ENCODE results near the gene ACP2. TPM values are rescaled to one million over a fixed set of nuclear protein-coding genes. Genes with fewer than 3 reads are reported as not detected.

Gene ACP2
- total RNA-seq, 1 experiment from 2014 or later: 18.7 TPM

- TF ChIP-seq FOXP1 (CRISPR knock-in tag; IDR thresholded peaks at IDR 0.05; ENCODE audit: borderline replicate concordance) (peak; percentile 95), MLX (CRISPR knock-in tag; IDR thresholded peaks at IDR 0.05) (0 out of 2 replicates have a peak, but pooled peaks have one; percentile 77), OVOL2 (CRISPR knock-in tag; IDR thresholded peaks at IDR 0.05; ENCODE audit: borderline replicate concordance) (no peak), TEAD4 (CRISPR knock-in tag; IDR thresholded peaks at IDR 0.05) (no peak), TEAD1 (CRISPR knock-in tag; IDR thresholded peaks at IDR 0.05) (peak; percentile 62), FOXJ3 (CRISPR knock-in tag; IDR thresholded peaks at IDR 0.05; ENCODE audit: borderline replicate concordance) (peak; percentile 26; the same call in 1 of the 2 replicates), MXD4 (CRISPR knock-in tag; IDR thresholded peaks at IDR 0.05; ENCODE audit: borderline replicate concordance) (no peak), NR2C2 (CRISPR knock-in tag; IDR thresholded peaks at IDR 0.05) (no peak), RELA (CRISPR knock-in tag; IDR thresholded peaks at IDR 0.05; ENCODE audit: borderline replicate concordance) (peak; percentile 78; the same call in 1 of the 2 replicates), TP53 (CRISPR knock-in tag; IDR thresholded peaks at IDR 0.05) (peak; percentile 90; the same call in 1 of the 2 replicates), GTF2I (CRISPR knock-in tag; conservative IDR thresholded peaks at IDR 0.05) (no peak), CBFB (CRISPR knock-in tag; IDR thresholded peaks at IDR 0.05; ENCODE audit: low read depth) (peak; percentile 86; the same call in 1 of the 2 replicates), ZNF138 (CRISPR knock-in tag; conservative IDR thresholded peaks at IDR 0.05) (no peak), USF2 (CRISPR knock-in tag; IDR thresholded peaks at IDR 0.05) (peak; percentile 57), IRF2 (CRISPR knock-in tag; IDR thresholded peaks at IDR 0.05; ENCODE audit: borderline replicate concordance, low read depth) (no peak), JAZF1 (CRISPR knock-in tag; IDR thresholded peaks at IDR 0.05) (no peak), PRRX2 (CRISPR knock-in tag; IDR thresholded peaks at IDR 0.05) (peak; percentile 51; the same call in 1 of the 2 replicates), JUN (CRISPR knock-in tag; IDR thresholded peaks at IDR 0.05) (no peak; the same call in 1 of the 2 replicates), CREB1 (CRISPR knock-in tag; IDR thresholded peaks at IDR 0.05) (no peak; the same call in 1 of the 2 replicates), SMAD4 (CRISPR knock-in tag; IDR thresholded peaks at IDR 0.05) (no peak), ZNF423 (CRISPR knock-in tag; IDR thresholded peaks at IDR 0.05) (no peak), FOXK1 (CRISPR knock-in tag; IDR thresholded peaks at IDR 0.05) (peak; percentile 81; the same call in 1 of the 2 replicates), ZNF263 (CRISPR knock-in tag; IDR thresholded peaks at IDR 0.05; ENCODE audit: low read depth) (no peak), ATF1 (CRISPR knock-in tag; IDR thresholded peaks at IDR 0.05) (peak; percentile 62; the same call in 1 of the 2 replicates), NFYB (CRISPR knock-in tag; conservative IDR thresholded peaks at IDR 0.05; ENCODE audit: low read depth) (no peak), ZNF317 (CRISPR knock-in tag; IDR thresholded peaks at IDR 0.05; ENCODE audit: borderline replicate concordance, low read depth) (0 out of 2 replicates have a peak, but pooled peaks have one; percentile 34)
- TF ChIP-seq, protein P1, sequence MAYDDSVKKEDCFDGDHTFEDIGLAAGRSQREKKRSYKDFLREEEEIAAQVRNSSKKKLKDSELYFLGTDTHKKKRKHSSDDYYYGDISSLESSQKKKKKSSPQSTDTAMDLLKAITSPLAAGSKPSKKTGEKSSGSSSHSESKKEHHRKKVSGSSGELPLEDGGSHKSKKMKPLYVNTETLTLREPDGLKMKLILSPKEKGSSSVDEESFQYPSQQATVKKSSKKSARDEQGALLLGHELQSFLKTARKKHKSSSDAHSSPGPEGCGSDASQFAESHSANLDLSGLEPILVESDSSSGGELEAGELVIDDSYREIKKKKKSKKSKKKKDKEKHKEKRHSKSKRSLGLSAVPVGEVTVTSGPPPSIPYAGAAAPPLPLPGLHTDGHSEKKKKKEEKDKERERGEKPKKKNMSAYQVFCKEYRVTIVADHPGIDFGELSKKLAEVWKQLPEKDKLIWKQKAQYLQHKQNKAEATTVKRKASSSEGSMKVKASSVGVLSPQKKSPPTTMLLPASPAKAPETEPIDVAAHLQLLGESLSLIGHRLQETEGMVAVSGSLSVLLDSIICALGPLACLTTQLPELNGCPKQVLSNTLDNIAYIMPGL (CRISPR knock-in tag; IDR thresholded peaks at IDR 0.05): peak; percentile 96
- TF ChIP-seq, protein P2, sequence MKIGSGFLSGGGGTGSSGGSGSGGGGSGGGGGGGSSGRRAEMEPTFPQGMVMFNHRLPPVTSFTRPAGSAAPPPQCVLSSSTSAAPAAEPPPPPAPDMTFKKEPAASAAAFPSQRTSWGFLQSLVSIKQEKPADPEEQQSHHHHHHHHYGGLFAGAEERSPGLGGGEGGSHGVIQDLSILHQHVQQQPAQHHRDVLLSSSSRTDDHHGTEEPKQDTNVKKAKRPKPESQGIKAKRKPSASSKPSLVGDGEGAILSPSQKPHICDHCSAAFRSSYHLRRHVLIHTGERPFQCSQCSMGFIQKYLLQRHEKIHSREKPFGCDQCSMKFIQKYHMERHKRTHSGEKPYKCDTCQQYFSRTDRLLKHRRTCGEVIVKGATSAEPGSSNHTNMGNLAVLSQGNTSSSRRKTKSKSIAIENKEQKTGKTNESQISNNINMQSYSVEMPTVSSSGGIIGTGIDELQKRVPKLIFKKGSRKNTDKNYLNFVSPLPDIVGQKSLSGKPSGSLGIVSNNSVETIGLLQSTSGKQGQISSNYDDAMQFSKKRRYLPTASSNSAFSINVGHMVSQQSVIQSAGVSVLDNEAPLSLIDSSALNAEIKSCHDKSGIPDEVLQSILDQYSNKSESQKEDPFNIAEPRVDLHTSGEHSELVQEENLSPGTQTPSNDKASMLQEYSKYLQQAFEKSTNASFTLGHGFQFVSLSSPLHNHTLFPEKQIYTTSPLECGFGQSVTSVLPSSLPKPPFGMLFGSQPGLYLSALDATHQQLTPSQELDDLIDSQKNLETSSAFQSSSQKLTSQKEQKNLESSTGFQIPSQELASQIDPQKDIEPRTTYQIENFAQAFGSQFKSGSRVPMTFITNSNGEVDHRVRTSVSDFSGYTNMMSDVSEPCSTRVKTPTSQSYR (CRISPR knock-in tag; IDR thresholded peaks at IDR 0.05): no peak
- TF ChIP-seq, protein P3, sequence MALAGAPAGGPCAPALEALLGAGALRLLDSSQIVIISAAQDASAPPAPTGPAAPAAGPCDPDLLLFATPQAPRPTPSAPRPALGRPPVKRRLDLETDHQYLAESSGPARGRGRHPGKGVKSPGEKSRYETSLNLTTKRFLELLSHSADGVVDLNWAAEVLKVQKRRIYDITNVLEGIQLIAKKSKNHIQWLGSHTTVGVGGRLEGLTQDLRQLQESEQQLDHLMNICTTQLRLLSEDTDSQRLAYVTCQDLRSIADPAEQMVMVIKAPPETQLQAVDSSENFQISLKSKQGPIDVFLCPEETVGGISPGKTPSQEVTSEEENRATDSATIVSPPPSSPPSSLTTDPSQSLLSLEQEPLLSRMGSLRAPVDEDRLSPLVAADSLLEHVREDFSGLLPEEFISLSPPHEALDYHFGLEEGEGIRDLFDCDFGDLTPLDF (CRISPR knock-in tag; IDR thresholded peaks at IDR 0.05): no peak
- TF ChIP-seq, protein P4, sequence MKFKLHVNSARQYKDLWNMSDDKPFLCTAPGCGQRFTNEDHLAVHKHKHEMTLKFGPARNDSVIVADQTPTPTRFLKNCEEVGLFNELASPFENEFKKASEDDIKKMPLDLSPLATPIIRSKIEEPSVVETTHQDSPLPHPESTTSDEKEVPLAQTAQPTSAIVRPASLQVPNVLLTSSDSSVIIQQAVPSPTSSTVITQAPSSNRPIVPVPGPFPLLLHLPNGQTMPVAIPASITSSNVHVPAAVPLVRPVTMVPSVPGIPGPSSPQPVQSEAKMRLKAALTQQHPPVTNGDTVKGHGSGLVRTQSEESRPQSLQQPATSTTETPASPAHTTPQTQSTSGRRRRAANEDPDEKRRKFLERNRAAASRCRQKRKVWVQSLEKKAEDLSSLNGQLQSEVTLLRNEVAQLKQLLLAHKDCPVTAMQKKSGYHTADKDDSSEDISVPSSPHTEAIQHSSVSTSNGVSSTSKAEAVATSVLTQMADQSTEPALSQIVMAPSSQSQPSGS (CRISPR knock-in tag; IDR thresholded peaks at IDR 0.05; ENCODE audit: borderline replicate concordance, low read depth): no peak
These were observed at the start of gene ACP2 (continued) for GRCh38 chr11:47248664-47249377.
